GM19324 (cell line): ENCODE results near the gene LINC01488.

Source experiments
- ATAC-seq: cut with Tn5 transposase; IDR thresholded peaks from one replicate; pipeline ENCODE4 v1.9.1; 2021; ENCODE audit warnings: mild to moderate bottlenecking, moderate library complexity; ENCODE audit not compliant: unreplicated experiment, low FRiP score

LINC01488 gene

GRCh38 chr11:69541501-69542313, 60.2 kb downstream of the LINC01488 start:
- no peak for ATAC-seq

- no peak for ATAC-seq
Observed at GRCh38 chr11:69542314-69543168, 61.1 kb downstream of the LINC01488 start.
